ENCODE results near the gene HSPB7.

DNA sequence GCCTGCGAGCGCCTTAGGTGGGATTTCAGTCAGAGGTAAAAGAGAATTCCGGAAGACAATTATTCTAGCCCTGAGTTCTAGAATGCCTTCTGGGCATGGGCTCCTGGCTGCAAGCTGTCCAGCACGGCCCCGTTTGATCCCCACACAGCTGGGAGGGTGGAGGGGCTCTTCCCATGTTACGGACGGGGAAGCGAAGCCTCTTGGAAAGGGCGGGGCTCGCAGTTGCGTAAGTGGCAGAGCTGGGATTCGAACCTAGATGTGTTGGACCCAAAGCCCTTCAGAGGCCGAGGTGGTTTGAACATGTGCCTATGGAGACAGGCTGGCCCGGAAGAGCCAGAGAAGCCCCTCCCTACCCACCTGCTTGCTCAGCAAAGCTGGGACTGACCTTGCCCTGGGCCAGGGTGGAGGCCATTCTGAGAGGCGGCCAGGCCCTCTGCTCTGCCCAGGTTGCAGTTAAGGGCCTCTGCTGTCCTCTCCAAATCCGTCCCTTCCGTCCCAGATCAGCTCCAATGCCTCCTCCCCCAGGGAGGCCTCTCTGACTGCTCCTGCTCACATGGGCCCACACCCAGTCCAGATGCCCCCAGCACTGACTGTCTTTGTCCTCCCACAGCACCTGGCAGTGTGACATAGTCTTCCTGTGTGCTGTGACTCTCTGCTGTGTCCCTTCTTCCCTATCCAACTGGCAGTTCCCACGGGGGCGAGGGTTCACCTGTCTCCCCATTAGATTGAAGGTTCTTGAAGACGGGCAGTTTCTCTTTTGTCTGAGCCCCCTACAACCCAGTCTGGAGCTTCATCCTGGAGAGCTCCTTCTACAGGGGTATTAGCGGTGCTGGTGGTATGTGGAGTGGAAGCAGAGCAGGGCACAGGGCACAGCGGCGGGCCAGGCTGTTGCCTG lies 1.2 kb upstream of the HSPB7 start:
- TF ChIP-seq, protein P1, sequence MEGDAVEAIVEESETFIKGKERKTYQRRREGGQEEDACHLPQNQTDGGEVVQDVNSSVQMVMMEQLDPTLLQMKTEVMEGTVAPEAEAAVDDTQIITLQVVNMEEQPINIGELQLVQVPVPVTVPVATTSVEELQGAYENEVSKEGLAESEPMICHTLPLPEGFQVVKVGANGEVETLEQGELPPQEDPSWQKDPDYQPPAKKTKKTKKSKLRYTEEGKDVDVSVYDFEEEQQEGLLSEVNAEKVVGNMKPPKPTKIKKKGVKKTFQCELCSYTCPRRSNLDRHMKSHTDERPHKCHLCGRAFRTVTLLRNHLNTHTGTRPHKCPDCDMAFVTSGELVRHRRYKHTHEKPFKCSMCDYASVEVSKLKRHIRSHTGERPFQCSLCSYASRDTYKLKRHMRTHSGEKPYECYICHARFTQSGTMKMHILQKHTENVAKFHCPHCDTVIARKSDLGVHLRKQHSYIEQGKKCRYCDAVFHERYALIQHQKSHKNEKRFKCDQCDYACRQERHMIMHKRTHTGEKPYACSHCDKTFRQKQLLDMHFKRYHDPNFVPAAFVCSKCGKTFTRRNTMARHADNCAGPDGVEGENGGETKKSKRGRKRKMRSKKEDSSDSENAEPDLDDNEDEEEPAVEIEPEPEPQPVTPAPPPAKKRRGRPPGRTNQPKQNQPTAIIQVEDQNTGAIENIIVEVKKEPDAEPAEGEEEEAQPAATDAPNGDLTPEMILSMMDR (IDR thresholded peaks at IDR 0.05; ENCODE audit: insufficient read depth, low read length, poor library complexity, severe bottlenecking): no peak
- TF ChIP-seq EZH2phosphoT487 (conservative IDR thresholded peaks at IDR 0.05; ENCODE audit: low read length): no peak
